DMS153 (cell line): ENCODE results near the gene ZNF775.

ENCODE experiments used
- DNase-seq: peaks from one replicate; lab custom pipeline; 2025; lab: John Stamatoyannopoulos, UW

ZNF775 gene

DNA sequence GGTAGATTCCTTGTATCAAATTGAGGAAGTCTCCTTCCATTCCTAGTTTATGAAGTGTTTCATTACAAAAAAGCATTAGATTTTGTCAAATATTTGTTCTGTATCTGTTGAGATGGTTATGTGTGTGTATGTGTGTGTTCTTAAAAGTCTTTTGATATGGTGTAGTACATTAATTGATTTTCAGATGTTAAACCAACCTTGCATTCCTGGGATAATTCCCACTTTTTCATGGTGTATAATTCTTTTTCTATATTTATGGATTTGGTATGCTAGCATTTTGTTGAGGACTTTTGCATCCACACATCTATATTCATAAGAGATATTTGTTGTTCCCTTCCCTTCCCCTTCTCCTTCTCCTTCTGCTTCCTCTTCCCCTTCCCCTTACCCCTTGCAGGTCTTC, 62.4 kb downstream of the ZNF775 start:
- DNase-seq: no peak

DNA sequence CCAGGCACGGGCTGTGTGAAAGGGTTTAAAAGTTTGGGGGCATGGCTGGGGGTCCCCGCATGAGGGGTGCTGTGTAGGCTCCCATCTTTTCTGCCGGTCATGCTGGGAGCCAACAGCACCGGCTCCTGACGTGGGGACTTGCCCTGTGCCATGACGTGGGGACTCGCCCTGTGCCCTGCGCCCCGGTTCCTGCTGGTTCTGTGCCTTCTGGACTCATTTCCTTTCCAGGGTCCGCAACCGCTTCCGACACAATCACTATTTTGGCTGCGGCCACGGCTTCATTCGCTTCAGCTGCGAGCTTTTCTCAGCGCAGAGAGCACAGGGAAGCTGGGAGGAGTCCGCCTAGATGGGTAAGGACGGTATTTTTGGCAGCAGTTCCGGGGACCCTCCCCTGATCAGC, 63.7 kb downstream of the ZNF775 start:
- DNase-seq: no peak

GRCh38 chr7:150443793-150444540, 64.8 kb downstream of the ZNF775 start:
- no peak for DNase-seq

DNA sequence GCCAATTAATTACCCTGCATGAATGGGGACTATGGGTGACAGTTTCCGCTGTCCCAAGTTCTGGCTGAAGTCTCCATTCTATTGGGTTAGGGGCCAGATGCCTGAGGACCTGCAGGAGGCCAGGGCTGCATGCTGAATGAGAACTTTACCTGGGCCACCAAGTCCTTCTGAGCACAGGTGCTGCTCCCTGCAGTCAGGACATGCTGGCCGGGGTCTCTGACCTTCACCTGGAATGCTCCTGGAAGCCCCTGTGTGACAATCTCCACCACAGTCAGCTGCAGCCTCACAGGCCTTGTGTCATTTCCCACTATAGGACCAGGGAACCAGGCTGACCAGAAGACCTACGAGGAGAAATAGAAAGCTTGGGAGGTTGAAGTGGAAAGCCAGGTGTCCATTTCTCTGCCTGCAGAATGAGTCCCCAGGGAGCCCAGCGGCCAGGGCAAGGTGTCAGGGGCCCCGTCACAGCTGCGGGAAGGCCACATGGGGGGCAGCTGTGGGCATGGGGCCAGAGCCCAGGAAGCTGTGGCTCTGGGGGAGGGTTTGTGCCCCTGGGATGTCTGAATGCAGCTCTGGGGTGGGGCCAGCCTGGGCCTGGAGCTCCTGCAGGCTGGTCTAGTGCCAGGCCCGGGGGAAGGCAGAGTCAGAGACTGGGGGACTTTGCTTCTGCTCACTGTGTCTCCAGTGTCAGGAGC, 65.7 kb downstream of the ZNF775 start:
- no peak for DNase-seq

GRCh38 chr7:150446288-150446938, 67.3 kb downstream of the ZNF775 start:
- DNase-seq: peak; percentile 49
